Adrenal gland (tissue), 5 donors: Measurements from ENCODE around the gene ARHGEF7.
"Not testable (repeated sequence)": the region's sequence is repeated elsewhere in the genome, so short reads cannot be mapped to it uniquely, and the experiment has no call there.

Source experiments
- CTCF ChIP-seq, 6 experiments: fragments of 450-650 bp in 4 of 6; fragments of 200-600 bp in 2 of 6; sonication (generic) in 1 of 6; IDR thresholded peaks; 1 replicate in 5 of 6; 2 replicates in 1 of 6; pipeline versions ENCODE4 v1.5.1 to v1.8.0; 2016 to 2021; ENCODE audit warnings: antibody characterized with exemption in 6 of 6, mild to moderate bottlenecking in 2 of 6, moderate library complexity in 1 of 6
- POLR2A ChIP-seq, 2 donors: fragments of 450-650 bp; IDR thresholded peaks; one replicate each; pipeline ENCODE4 v1.6.1; 2017; ENCODE audit warnings: antibody characterized with exemption in 2 of 2, mild to moderate bottlenecking in 2 of 2, moderate library complexity in 1 of 2
- donor health status: DM: no; HTN: no; CAD: no.

DNA sequence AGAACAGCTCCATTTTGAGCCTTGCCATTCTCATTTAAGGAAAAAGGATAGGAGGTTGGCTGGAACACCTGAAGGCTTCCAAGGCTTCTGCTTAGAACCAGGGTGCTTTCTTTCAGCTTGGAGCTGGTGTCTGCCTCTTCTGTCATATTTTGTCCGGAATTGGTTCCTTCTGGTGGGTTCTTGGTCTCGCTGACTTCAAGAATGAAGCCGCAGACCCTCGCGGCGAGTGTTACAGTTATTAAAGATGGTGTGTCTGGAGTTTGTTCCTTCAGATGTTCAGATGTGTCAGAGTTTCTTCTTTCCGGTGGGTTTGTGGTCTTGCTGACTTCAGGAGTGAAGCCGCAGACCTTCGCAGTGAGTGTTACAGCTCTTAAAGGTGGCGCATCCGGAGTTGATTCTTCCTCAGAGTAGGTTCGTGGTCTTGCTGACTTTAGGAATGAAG is 74.0 kb downstream of the ARHGEF7 start:
- TF ChIP-seq CTCF, POLR2A (IDR thresholded peaks at IDR 0.05): not testable (repeated sequence)
